BJ (cell line): ENCODE measurements around the gene NOTCH1. TPM values are rescaled to one million over a fixed set of nuclear protein-coding genes. Genes with fewer than 3 reads are reported as not detected.

ENCODE experiments used
- CTCF ChIA-PET: fragments of 350-600 bp; formaldehyde crosslinking; extraction: SDS; loops from one replicate; lab custom pipeline; 2021; ENCODE audit warnings: antibody characterized with exemption, inconsistent platforms; lab: Yijun Ruan, JAX
- POLR2A ChIA-PET: fragments of 300-600 bp; sonication (Branson Sonifier 250); formaldehyde crosslinking; extraction: SDS; loops from one replicate; lab custom pipeline; 2021; ENCODE audit warnings: antibody characterized with exemption; lab: Charles Lee
- DNase-seq: peaks from one replicate; pipeline ENCODE4 v3.0.0-alpha.2; 2011; ENCODE audit warnings: low read depth
- H3K27me3 ChIP-seq: 2 replicates; pipeline ENCODE4 v1.6.0; 2011; ENCODE audit warnings: low read length; ENCODE audit not compliant: control insufficient read depth, insufficient read depth
- H3K36me3 ChIP-seq: 2 replicates; pipeline ENCODE4 v1.5.1; 2011; ENCODE audit warnings: low read length; ENCODE audit not compliant: control insufficient read depth, insufficient read depth
- H3K4me3 ChIP-seq: 2 replicates; pipeline ENCODE4 v1.5.1; 2011; ENCODE audit warnings: low read depth, mild to moderate bottlenecking, control low read depth, low read length
- CTCF ChIP-seq: IDR thresholded peaks from 2 replicates; pipeline ENCODE4 v1.5.1; 2011; ENCODE audit warnings: low read depth, mild to moderate bottlenecking, control low read depth, inconsistent platforms, low read length, moderate library complexity; ENCODE audit not compliant: insufficient read depth
- polyA plus RNA-seq: library from polyadenylated mRNA; depleted of rRNA; stranded (reverse); fragments of >200 nt; gene quantifications from 2 replicates; pipeline ENCODE4 v1.2.3, GENCODE V29; 2011

The NOTCH1 gene
- polyA plus RNA-seq, 1 experiment = 1.3 TPM

- Histone ChIP-seq H3K4me3 (no peak overlapping the region), H3K36me3 (peaks cover 10% of the 10 kb centered on the region), H3K27me3 (no peaks in the 10 kb centered on the region)
- ChIA-PET CTCF (interaction anchor here (1.3 to 1.5 kb wide), 2 partner anchors 49 to 52 kb away, joined by 4 to 6 read pairs; no protein-coding TSS in a partner anchor), POLR2A (no interaction called here)
- no peak for TF ChIP-seq CTCF
- no peak for DNase-seq
These were observed 8.4 kb downstream of the NOTCH1 start for GRCh38 chr9:136537411-136537810.

- ChIA-PET CTCF (interaction anchor here (1.3 kb wide), 1 partner anchor 52 kb away, joined by 6 read pairs; no protein-coding TSS in a partner anchor), POLR2A (no interaction called here)
- no peak overlapping the region for H3K4me3 ChIP-seq
- TF ChIP-seq CTCF = no peak
- no peak for DNase-seq
- H3K27me3 ChIP-seq = no peaks in the 10 kb centered on the region
- H3K36me3 ChIP-seq = peaks cover 8% of the 10 kb centered on the region
These were observed 9.1 kb downstream of the NOTCH1 start for GRCh38 chr9:136536721-136537241.

DNA sequence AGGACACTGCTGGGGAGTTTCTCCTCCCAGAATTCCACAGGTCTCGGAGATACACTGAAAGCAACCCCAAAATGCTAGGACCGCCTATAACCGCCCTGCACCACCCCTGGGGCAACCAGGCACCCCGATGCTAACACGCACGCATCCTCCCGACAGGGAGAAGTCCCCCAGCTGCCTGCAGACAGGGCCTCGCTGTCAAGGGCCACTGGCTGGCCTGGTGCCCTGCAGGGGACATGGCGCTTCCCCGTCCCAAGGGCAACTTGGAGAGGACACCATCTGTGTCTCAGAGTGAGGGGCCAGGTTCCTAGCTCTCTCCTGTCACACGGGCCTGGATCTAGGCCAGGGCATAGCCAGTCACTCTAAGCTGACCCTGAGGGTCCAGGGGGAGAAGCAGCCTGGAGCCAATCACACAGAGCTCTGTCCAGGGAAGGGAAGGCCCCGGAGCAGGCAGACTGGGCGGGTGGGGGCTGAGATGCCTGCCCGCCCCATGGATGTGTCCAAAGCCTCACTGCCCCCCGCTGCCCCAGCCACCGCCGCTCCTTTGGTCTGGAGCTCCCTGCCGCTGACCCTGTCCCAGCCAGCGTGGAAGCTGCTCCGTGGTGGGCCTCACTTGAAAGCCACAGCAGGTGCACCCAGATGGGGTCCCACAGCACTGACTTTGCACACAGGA is 9.7 kb downstream of the NOTCH1 start:
- Histone ChIP-seq H3K4me3 (no peak overlapping the region), H3K36me3 (peaks cover 5% of the 10 kb centered on the region), H3K27me3 (no peaks in the 10 kb centered on the region)
- ChIA-PET CTCF (no interaction called here), POLR2A (no interaction called here)
- TF ChIP-seq CTCF = no peak
- DNase-seq = no peak

DNA sequence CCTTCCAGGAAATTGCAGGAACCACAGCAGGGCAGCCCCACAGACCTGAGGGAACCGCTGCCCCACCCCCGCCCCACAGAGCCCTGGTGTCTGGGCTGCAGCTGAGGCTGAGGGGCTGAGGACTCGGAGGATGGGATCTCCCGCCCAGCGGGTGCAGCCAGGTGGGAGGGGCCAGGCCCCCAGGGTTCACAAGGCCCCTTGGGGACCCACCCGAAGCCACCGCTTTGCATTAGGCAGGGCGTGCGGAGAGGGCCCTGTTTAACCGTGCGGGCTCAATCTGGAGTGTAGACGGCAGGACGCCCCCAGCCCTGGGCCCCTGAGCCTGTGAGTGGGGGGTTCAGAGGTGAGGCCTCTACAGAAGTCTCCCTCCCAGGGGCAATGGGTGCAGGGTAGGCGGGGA is 10.8 kb downstream of the NOTCH1 start:
- Histone ChIP-seq H3K4me3 (no peak overlapping the region), H3K36me3 (peaks cover 5% of the 10 kb centered on the region), H3K27me3 (no peaks in the 10 kb centered on the region)
- no peak for DNase-seq
- ChIA-PET CTCF (interaction anchor here (0.6 kb wide), 1 partner anchor 49 kb away, joined by 3 read pairs; no protein-coding TSS in a partner anchor), POLR2A (no interaction called here)
- TF ChIP-seq CTCF = no peak

GRCh38 chr9:136534366-136534765 is 11.5 kb downstream of the NOTCH1 start:
- CTCF ChIA-PET = no interaction called here
- no peak overlapping the region for H3K4me3 ChIP-seq
- no peak for DNase-seq
- no peaks in the 10 kb centered on the region for H3K27me3 ChIP-seq
- POLR2A ChIA-PET = no interaction called here
- peaks cover 5% of the 10 kb centered on the region for H3K36me3 ChIP-seq
- TF ChIP-seq CTCF = no peak
